GM18502 (cell line): Measurements from ENCODE around the gene KRTAP10-12.
"Not testable (repeated sequence)": the region's sequence is repeated elsewhere in the genome, so short reads cannot be mapped to it uniquely, and the experiment has no call there.

ENCODE experiments used
- ATAC-seq: cut with Tn5 transposase; IDR thresholded peaks from one replicate; pipeline ENCODE4 v1.9.1; 2021; ENCODE audit warnings: mild to moderate bottlenecking; ENCODE audit not compliant: unreplicated experiment, poor library complexity

Gene KRTAP10-12

DNA sequence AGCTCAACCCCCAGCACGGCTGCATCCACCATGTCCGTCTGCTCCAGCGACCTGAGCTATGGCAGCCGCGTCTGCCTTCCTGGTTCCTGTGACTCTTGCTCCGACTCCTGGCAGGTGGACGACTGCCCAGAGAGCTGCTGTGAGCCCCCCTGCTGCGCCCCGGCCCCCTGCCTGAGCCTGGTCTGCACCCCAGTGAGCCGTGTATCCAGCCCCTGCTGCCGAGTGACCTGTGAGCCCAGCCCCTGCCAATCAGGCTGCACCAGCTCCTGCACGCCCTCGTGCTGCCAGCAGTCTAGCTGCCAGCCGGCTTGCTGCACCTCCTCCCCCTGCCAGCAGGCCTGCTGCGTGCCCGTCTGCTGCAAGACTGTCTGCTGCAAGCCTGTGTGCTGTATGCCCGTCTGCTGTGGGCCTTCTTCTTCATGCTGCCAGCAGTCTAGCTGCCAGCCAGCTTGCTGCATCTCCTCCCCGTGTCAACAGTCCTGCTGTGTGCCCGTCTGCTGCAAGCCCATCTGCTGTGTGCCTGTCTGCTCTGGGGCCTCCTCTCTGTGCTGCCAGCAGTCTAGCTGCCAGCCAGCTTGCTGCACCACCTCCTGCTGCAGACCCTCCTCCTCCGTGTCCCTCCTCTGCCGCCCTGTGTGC, at the start of gene KRTAP10-12:
TSS of gene KRTAP10-12 (plus strand) at position 1 of the 639 bp plus-strand sequence. CDS start at position 31, 30 bp downstream.
- ATAC-seq, result not testable (repeated sequence)

DNA sequence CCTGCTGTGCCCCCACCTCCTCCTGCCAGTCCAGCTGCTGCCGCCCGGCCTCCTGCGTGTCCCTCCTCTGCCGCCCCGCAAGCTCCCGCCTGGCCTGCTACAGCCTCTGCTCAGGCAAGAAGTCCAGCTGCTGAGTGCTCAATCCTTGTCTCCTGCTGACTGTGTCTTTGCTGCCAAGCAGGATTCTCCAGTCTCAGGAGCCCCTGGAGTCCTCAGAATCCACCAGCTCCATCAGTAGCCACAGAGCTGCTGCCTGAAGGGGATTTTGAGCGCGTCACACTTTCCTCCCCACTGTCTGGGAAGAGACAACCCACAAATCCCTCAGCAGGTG, 49.8 kb upstream of the KRTAP10-12 start:
- ATAC-seq, result no peak

- no peak for ATAC-seq
Measured at GRCh38 chr21:44648557-44649311, 48.2 kb upstream of the KRTAP10-12 start.

DNA sequence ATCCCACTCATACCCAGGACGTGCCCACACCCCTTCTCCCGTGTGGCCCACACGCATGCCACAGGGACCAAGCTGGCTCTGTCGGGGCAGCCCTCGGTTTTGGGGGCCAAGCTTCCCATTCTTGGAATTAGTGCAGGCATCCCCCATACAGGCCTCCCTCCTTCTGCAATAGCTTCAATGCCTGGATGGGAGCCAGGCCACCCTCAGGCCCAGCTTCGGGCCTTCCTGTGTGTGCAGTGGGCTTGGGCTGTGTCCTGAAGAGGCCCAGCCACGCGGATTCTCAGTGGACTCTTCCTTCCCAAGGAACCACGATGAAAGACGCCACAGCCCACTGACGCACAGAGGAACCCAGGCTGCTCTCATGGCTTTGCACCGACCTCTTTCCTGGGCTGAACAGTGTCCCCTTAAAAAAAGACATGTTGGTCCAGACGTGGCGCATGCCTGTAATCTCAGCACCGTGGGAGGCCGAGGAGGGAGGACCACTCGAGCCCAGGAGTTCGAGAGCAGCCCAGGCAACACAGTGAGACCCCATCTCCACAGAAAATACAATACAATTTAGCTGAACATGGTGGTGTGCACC, 47.4 kb upstream of the KRTAP10-12 start:
- ATAC-seq, result no peak

GRCh38 chr21:44650265-44650972, 46.6 kb upstream of the KRTAP10-12 start:
- ATAC-seq, result no peak

GRCh38 chr21:44650973-44651675, 45.8 kb upstream of the KRTAP10-12 start:
- ATAC-seq, result no peak

GRCh38 chr21:44653123-44653522, 43.8 kb upstream of the KRTAP10-12 start:
- no peak for ATAC-seq

GRCh38 chr21:44653656-44654575, 43.1 kb upstream of the KRTAP10-12 start:
- ATAC-seq, result no peak

DNA sequence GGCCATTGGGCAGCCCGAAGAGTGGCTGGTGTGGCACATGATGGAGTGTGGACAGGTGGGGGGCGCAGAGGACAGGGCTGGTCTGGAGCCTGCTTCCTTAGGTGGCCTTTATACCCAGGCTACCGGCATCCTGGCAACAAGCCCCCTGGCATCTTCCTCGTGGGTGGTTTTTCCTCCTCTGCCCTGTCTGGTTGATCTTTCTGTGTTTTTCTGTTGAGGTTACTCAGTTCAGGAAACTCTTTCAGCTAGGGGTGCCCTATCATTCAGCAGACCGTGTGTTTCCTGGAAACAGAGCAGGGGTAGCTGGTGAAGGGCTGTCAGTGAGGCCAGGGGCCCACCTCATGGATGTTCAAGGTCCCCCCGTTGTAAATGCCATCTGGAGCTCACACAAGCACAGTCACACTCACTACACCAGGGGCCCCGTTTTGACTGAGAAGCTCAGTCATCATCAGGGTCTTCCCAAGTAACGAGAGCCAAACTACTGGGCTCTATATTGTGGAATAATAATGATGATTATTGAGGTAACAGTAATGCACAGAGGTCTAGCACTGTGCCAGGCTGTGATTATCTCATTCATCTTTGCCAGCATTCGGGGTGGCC, 42.3 kb upstream of the KRTAP10-12 start, which contains the start of gene KRTAP12-4:
TSS of gene KRTAP12-4 (minus strand) at position 84 of the 600 bp plus-strand sequence. CDS start at position 39, 45 bp downstream.
- ATAC-seq, result no peak

DNA sequence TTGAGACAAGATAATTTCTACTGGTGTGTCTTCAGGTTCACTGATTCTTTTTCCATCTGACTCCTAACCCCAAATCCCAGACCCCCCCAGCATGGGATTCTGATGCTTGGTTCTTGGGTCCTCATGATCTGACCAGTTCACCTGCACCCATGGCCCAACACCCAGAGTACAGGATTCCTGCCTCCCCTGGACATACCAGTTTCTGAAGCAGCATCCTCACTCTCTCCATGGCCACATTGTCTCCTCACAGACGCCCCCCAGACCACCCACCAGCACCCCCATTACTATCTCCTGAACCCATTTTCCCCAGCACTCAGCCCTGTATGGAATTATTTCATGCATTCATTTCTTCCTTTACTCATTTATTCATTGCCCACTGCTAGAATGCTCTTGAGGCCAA, 40.1 kb upstream of the KRTAP10-12 start:
- ATAC-seq, result no peak

GRCh38 chr21:44657635-44658540, 39.1 kb upstream of the KRTAP10-12 start, which contains the start of gene KRTAP12-3:
Gene KRTAP12-3, plus strand, starts transcription at chr21:44657932. Its CDS starts 48 bp downstream, at chr21:44657980.
- ATAC-seq, result no peak

- ATAC-seq, result no peak
Measured at GRCh38 chr21:44658541-44658910, 38.4 kb upstream of the KRTAP10-12 start.

DNA sequence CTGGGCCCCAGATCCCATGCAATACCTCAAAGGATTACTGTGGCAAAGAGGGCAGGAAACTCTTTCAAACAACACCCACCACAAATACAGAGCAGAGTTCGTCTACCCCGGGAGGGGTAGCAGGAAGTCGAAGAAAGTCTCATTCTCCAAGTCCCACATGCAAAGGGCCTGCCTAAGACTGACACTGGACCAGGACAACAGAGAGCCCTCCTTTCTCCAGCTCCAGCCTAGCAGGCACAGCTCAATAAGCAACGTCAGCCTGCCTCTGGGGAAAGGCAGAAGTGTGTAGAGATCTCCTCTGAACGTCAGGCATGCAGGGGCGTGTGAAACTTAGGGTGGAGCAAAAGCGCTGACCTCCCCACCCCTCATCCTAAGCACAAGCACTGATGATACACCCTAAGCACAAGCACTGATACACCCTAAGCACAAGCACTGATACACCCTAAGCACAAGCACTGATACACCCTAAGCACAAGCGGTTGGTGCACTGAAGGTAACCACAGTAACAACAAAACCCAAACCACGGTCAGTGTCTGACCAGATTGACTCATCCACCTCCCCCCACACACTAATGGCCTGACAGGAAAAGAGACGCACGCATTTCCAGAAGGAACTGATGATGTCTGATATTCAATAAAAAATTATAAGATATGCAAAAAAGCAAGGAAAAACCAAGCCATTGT, 37.9 kb upstream of the KRTAP10-12 start:
- ATAC-seq, result no peak

- ATAC-seq, result not testable (repeated sequence)
Measured at GRCh38 chr21:44661567-44661966, 35.4 kb upstream of the KRTAP10-12 start.

GRCh38 chr21:44664691-44665090, 32.3 kb upstream of the KRTAP10-12 start:
- no peak for ATAC-seq

GRCh38 chr21:44666401-44667320, 30.3 kb upstream of the KRTAP10-12 start, which contains the start of gene KRTAP12-2:
Gene KRTAP12-2, minus strand, starts transcription at chr21:44666927. Its CDS starts 41 bp downstream, at chr21:44666886.
- no peak for ATAC-seq
